Measurements from ENCODE around the gene TRIO.

TRIO gene

GRCh38 chr5:14208071-14209021, 65.2 kb downstream of the TRIO start:
- H3K9me3 ChIP-seq (ENCODE audit: low read length), result no peaks in the 10 kb centered on the region
- H3K27ac ChIP-seq (ENCODE audit: low read depth, low read length), result peak overlapping the region; percentile 47
- no peaks in the 10 kb centered on the region for H3K36me3 ChIP-seq (ENCODE audit: insufficient read depth, low read length)
- peak overlapping the region in 1 of 2 donors; percentile 23 for H3K4me3 ChIP-seq (ENCODE audit: low read depth in 1 of 2, low read length in 2 of 2)
- no peak overlapping the region for H3K9ac ChIP-seq (ENCODE audit: low read length)
- H3K4me1 ChIP-seq (ENCODE audit: insufficient read depth, low read length), result peaks cover 61% of the 10 kb centered on the region
- no peaks in the 10 kb centered on the region for H3K27me3 ChIP-seq (ENCODE audit: control insufficient read depth in 1 of 2, insufficient read depth in 2 of 2, low read length in 2 of 2)

GRCh38 chr5:14209222-14209822, 66.2 kb downstream of the TRIO start:
- Histone ChIP-seq H3K27me3 (ENCODE audit: control insufficient read depth in 1 of 2, insufficient read depth in 2 of 2, low read length in 2 of 2) (no peaks in the 10 kb centered on the region), H3K4me3 (ENCODE audit: low read depth in 1 of 2, low read length in 2 of 2) (no peak overlapping the region), H3K9me3 (ENCODE audit: low read length) (no peaks in the 10 kb centered on the region), H3K27ac (ENCODE audit: low read depth, low read length) (no peak overlapping the region), H3K9ac (ENCODE audit: low read length) (no peak overlapping the region), H3K36me3 (ENCODE audit: insufficient read depth, low read length) (no peaks in the 10 kb centered on the region), H3K4me1 (ENCODE audit: insufficient read depth, low read length) (peaks cover 60% of the 10 kb centered on the region)

GRCh38 chr5:14209836-14210235, 66.7 kb downstream of the TRIO start:
- H3K4me3 ChIP-seq (ENCODE audit: low read depth in 1 of 2, low read length in 2 of 2), result no peak overlapping the region
- H3K27me3 ChIP-seq (ENCODE audit: control insufficient read depth in 1 of 2, insufficient read depth in 2 of 2, low read length in 2 of 2), result no peaks in the 10 kb centered on the region
- no peaks in the 10 kb centered on the region for H3K9me3 ChIP-seq (ENCODE audit: low read length)
- H3K9ac ChIP-seq (ENCODE audit: low read length), result no peak overlapping the region
- peaks cover 55% of the 10 kb centered on the region for H3K4me1 ChIP-seq (ENCODE audit: insufficient read depth, low read length)
- H3K36me3 ChIP-seq (ENCODE audit: insufficient read depth, low read length), result no peaks in the 10 kb centered on the region
- no peak overlapping the region for H3K27ac ChIP-seq (ENCODE audit: low read depth, low read length)

- Histone ChIP-seq H3K27ac (ENCODE audit: low read depth, low read length) (no peak overlapping the region), H3K4me3 (ENCODE audit: low read depth in 1 of 2, low read length in 2 of 2) (no peak overlapping the region), H3K27me3 (ENCODE audit: control insufficient read depth in 1 of 2, insufficient read depth in 2 of 2, low read length in 2 of 2) (no peaks in the 10 kb centered on the region), H3K9me3 (ENCODE audit: low read length) (no peaks in the 10 kb centered on the region), H3K9ac (ENCODE audit: low read length) (no peak overlapping the region), H3K36me3 (ENCODE audit: insufficient read depth, low read length) (no peaks in the 10 kb centered on the region), H3K4me1 (ENCODE audit: insufficient read depth, low read length) (peaks cover 49% of the 10 kb centered on the region)
Observed at GRCh38 chr5:14210729-14211128, 67.6 kb downstream of the TRIO start.

- Histone ChIP-seq H3K4me1 (ENCODE audit: insufficient read depth, low read length) (peaks cover 57% of the 10 kb centered on the region), H3K9ac (ENCODE audit: low read length) (no peak overlapping the region), H3K9me3 (ENCODE audit: low read length) (no peaks in the 10 kb centered on the region), H3K27me3 (ENCODE audit: control insufficient read depth in 1 of 2, insufficient read depth in 2 of 2, low read length in 2 of 2) (no peaks in the 10 kb centered on the region), H3K27ac (ENCODE audit: low read depth, low read length) (peak overlapping the region; percentile 1), H3K36me3 (ENCODE audit: insufficient read depth, low read length) (no peaks in the 10 kb centered on the region), H3K4me3 (ENCODE audit: low read depth in 1 of 2, low read length in 2 of 2) (no peak overlapping the region)
Observed at GRCh38 chr5:14211818-14212803, 69.0 kb downstream of the TRIO start.

GRCh38 chr5:14212838-14213237, 69.7 kb downstream of the TRIO start:
- no peaks in the 10 kb centered on the region for H3K27me3 ChIP-seq (ENCODE audit: control insufficient read depth in 1 of 2, insufficient read depth in 2 of 2, low read length in 2 of 2)
- H3K9ac ChIP-seq (ENCODE audit: low read length), result no peak overlapping the region
- H3K36me3 ChIP-seq (ENCODE audit: insufficient read depth, low read length), result no peaks in the 10 kb centered on the region
- no peaks in the 10 kb centered on the region for H3K9me3 ChIP-seq (ENCODE audit: low read length)
- peak overlapping the region; percentile 1 for H3K27ac ChIP-seq (ENCODE audit: low read depth, low read length)
- H3K4me1 ChIP-seq (ENCODE audit: insufficient read depth, low read length), result peaks cover 62% of the 10 kb centered on the region
- H3K4me3 ChIP-seq (ENCODE audit: low read depth in 1 of 2, low read length in 2 of 2), result no peak overlapping the region

- Histone ChIP-seq H3K27me3 (ENCODE audit: control insufficient read depth in 1 of 2, insufficient read depth in 2 of 2, low read length in 2 of 2) (no peaks in the 10 kb centered on the region), H3K36me3 (ENCODE audit: insufficient read depth, low read length) (no peaks in the 10 kb centered on the region), H3K9ac (ENCODE audit: low read length) (no peak overlapping the region), H3K4me3 (ENCODE audit: low read depth in 1 of 2, low read length in 2 of 2) (no peak overlapping the region), H3K9me3 (ENCODE audit: low read length) (no peaks in the 10 kb centered on the region), H3K27ac (ENCODE audit: low read depth, low read length) (no peak overlapping the region), H3K4me1 (ENCODE audit: insufficient read depth, low read length) (peaks cover 62% of the 10 kb centered on the region)
Observed at GRCh38 chr5:14213253-14213652, 70.1 kb downstream of the TRIO start.

- H3K27me3 ChIP-seq (ENCODE audit: control insufficient read depth in 1 of 2, insufficient read depth in 2 of 2, low read length in 2 of 2), result no peaks in the 10 kb centered on the region
- no peak overlapping the region for H3K27ac ChIP-seq (ENCODE audit: low read depth, low read length)
- H3K36me3 ChIP-seq (ENCODE audit: insufficient read depth, low read length), result no peaks in the 10 kb centered on the region
- H3K9ac ChIP-seq (ENCODE audit: low read length), result no peak overlapping the region
- no peaks in the 10 kb centered on the region for H3K9me3 ChIP-seq (ENCODE audit: low read length)
- peaks cover 62% of the 10 kb centered on the region for H3K4me1 ChIP-seq (ENCODE audit: insufficient read depth, low read length)
- no peak overlapping the region for H3K4me3 ChIP-seq (ENCODE audit: low read depth in 1 of 2, low read length in 2 of 2)
Observed at GRCh38 chr5:14213813-14214585, 70.9 kb downstream of the TRIO start.

- no peak overlapping the region for H3K9ac ChIP-seq (ENCODE audit: low read length)
- no peaks in the 10 kb centered on the region for H3K9me3 ChIP-seq (ENCODE audit: low read length)
- H3K36me3 ChIP-seq (ENCODE audit: insufficient read depth, low read length), result no peaks in the 10 kb centered on the region
- H3K4me3 ChIP-seq (ENCODE audit: low read depth in 1 of 2, low read length in 2 of 2), result no peak overlapping the region
- peaks cover 73% of the 10 kb centered on the region for H3K4me1 ChIP-seq (ENCODE audit: insufficient read depth, low read length)
- no peak overlapping the region for H3K27ac ChIP-seq (ENCODE audit: low read depth, low read length)
- H3K27me3 ChIP-seq (ENCODE audit: control insufficient read depth in 1 of 2, insufficient read depth in 2 of 2, low read length in 2 of 2), result no peaks in the 10 kb centered on the region
Observed at GRCh38 chr5:14215901-14216300, 72.8 kb downstream of the TRIO start.

GRCh38 chr5:14216372-14216771, 73.2 kb downstream of the TRIO start:
- no peaks in the 10 kb centered on the region for H3K27me3 ChIP-seq (ENCODE audit: control insufficient read depth in 1 of 2, insufficient read depth in 2 of 2, low read length in 2 of 2)
- H3K9ac ChIP-seq (ENCODE audit: low read length), result no peak overlapping the region
- H3K27ac ChIP-seq (ENCODE audit: low read depth, low read length), result no peak overlapping the region
- H3K4me3 ChIP-seq (ENCODE audit: low read depth in 1 of 2, low read length in 2 of 2), result no peak overlapping the region
- peaks cover 75% of the 10 kb centered on the region for H3K4me1 ChIP-seq (ENCODE audit: insufficient read depth, low read length)
- H3K36me3 ChIP-seq (ENCODE audit: insufficient read depth, low read length), result no peaks in the 10 kb centered on the region
- H3K9me3 ChIP-seq (ENCODE audit: low read length), result no peaks in the 10 kb centered on the region

Measured in muscle layer of colon (tissue), 2 donors.